Ishikawa (cell line): Measurements from ENCODE around the gene ADM2.

ENCODE experiments used
- CEBPB ChIP-seq: IDR thresholded peaks from 2 replicates; pipeline ENCODE4 v1.6.1; 2012
- CREB1 ChIP-seq: IDR thresholded peaks from 2 replicates; pipeline ENCODE4 v1.6.1; 2012; ENCODE audit warnings: low read depth
- EGR1 ChIP-seq: IDR thresholded peaks from 2 replicates; pipeline ENCODE4 v1.6.1; 2012
- EP300 ChIP-seq: IDR thresholded peaks from 2 replicates; pipeline ENCODE4 v1.6.1; 2012; ENCODE audit warnings: borderline replicate concordance
- FOXM1 ChIP-seq: IDR thresholded peaks from 2 replicates; pipeline ENCODE4 v1.6.1; 2012; ENCODE audit warnings: low read depth, borderline replicate concordance
- NFIC ChIP-seq: IDR thresholded peaks from 2 replicates; pipeline ENCODE4 v1.6.1; 2012
- RAD21 ChIP-seq: IDR thresholded peaks from 2 replicates; pipeline ENCODE4 v1.6.1; 2012; ENCODE audit warnings: low read depth
- TAF1 ChIP-seq: IDR thresholded peaks from 2 replicates; pipeline ENCODE4 v1.6.1; 2012; ENCODE audit warnings: low read depth, mild to moderate bottlenecking
- TCF12 ChIP-seq: IDR thresholded peaks from 2 replicates; pipeline ENCODE4 v1.6.1; 2012; ENCODE audit warnings: low read depth
- TEAD4 ChIP-seq: IDR thresholded peaks from 2 replicates; pipeline ENCODE4 v1.6.1; 2012
- YY1 ChIP-seq: IDR thresholded peaks from 2 replicates; pipeline ENCODE4 v1.6.1; 2012; ENCODE audit warnings: low read depth
- ZBTB7A ChIP-seq: IDR thresholded peaks from 2 replicates; pipeline ENCODE4 v1.6.1; 2012; ENCODE audit warnings: low read depth
- TF ChIP-seq, protein P1 (sequence below): IDR thresholded peaks from 2 replicates; pipeline ENCODE4 v1.6.1; 2012; ENCODE audit warnings: low read depth, mild to moderate bottlenecking
- TF ChIP-seq, protein P2 (sequence below): IDR thresholded peaks from 2 replicates; pipeline ENCODE4 v1.6.1; 2012
- TF ChIP-seq, protein P3 (sequence below): IDR thresholded peaks from 2 replicates; pipeline ENCODE4 v1.6.1; 2012

Gene ADM2

DNA sequence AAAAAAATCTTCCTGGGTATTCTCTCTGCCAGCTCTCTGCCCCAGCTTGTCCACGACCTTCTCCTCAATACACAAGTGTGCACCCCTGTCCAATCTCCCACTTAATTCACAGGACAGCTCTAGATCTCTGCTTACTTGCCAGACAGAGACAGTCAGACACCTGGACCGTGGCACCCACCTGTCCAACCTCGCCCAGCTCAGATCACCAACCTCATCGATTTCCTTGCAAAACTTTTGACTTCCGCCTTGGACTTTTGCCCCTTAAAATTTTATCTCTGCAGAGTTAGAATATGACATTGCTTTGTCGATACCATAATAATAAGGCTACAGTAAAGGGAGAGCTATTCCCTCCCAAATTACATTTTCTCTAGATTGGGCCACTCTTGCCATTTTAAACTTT, 15.8 kb downstream of the ADM2 start:
- TF ChIP-seq CEBPB (no peak), RAD21 (no peak), EGR1 (no peak), FOXM1 (no peak), EP300 (no peak), TCF12 (no peak), NFIC (no peak), TEAD4 (no peak), YY1 (no peak), ZBTB7A (no peak), TAF1 (no peak), CREB1 (no peak)
- TF ChIP-seq, protein P1, sequence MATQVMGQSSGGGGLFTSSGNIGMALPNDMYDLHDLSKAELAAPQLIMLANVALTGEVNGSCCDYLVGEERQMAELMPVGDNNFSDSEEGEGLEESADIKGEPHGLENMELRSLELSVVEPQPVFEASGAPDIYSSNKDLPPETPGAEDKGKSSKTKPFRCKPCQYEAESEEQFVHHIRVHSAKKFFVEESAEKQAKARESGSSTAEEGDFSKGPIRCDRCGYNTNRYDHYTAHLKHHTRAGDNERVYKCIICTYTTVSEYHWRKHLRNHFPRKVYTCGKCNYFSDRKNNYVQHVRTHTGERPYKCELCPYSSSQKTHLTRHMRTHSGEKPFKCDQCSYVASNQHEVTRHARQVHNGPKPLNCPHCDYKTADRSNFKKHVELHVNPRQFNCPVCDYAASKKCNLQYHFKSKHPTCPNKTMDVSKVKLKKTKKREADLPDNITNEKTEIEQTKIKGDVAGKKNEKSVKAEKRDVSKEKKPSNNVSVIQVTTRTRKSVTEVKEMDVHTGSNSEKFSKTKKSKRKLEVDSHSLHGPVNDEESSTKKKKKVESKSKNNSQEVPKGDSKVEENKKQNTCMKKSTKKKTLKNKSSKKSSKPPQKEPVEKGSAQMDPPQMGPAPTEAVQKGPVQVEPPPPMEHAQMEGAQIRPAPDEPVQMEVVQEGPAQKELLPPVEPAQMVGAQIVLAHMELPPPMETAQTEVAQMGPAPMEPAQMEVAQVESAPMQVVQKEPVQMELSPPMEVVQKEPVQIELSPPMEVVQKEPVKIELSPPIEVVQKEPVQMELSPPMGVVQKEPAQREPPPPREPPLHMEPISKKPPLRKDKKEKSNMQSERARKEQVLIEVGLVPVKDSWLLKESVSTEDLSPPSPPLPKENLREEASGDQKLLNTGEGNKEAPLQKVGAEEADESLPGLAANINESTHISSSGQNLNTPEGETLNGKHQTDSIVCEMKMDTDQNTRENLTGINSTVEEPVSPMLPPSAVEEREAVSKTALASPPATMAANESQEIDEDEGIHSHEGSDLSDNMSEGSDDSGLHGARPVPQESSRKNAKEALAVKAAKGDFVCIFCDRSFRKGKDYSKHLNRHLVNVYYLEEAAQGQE: no peak
- TF ChIP-seq, protein P2, sequence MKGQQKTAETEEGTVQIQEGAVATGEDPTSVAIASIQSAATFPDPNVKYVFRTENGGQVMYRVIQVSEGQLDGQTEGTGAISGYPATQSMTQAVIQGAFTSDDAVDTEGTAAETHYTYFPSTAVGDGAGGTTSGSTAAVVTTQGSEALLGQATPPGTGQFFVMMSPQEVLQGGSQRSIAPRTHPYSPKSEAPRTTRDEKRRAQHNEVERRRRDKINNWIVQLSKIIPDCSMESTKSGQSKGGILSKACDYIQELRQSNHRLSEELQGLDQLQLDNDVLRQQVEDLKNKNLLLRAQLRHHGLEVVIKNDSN: no peak
- TF ChIP-seq, protein P3, sequence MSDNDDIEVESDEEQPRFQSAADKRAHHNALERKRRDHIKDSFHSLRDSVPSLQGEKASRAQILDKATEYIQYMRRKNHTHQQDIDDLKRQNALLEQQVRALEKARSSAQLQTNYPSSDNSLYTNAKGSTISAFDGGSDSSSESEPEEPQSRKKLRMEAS: no peak

DNA sequence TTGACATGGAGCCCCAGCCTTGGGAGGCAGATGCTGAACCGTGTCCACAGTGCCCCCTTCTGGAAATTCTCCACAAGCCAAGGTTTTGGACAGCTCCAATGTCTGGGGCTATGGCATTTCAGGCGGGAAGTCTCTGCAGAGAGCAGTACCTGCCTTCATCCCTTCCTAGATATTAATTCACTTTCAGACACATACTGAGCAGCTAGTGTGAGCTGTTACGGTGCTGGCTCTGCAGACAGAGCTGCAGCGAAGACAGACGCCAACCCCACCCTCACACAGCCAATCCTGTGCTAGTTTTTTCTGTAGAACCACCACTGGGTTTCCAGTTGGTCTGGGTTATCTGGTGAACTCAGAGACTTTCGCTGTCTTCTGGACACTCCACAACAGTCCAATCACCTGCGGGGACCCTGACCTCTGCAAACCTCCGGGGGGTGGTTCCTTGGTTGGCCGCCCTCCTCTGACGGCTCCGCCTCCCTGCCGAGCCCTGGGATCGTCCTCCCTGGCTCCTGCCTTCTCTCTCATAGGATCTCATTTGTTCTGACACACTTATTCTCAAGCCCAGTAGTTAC, 17.1 kb downstream of the ADM2 start:
- no peak for TF ChIP-seq TAF1
- peak; percentile 89 for TF ChIP-seq RAD21
- TF ChIP-seq, protein P2: no peak
- peak; percentile 27; the same call in 1 of the 2 replicates for TF ChIP-seq NFIC
- no peak for TF ChIP-seq EGR1
- TF ChIP-seq YY1: no peak
- 0 out of 2 replicates have a peak, but pooled peaks have one; percentile 39 for TF ChIP-seq EP300
- peak; percentile 71 for TF ChIP-seq TEAD4
- TF ChIP-seq, protein P1: peak; percentile 75
- TF ChIP-seq CREB1: no peak
- TF ChIP-seq TCF12: peak; percentile 41
- no peak for TF ChIP-seq ZBTB7A
- no peak for TF ChIP-seq CEBPB
- TF ChIP-seq, protein P3: peak; percentile 64
- TF ChIP-seq FOXM1: no peak

DNA sequence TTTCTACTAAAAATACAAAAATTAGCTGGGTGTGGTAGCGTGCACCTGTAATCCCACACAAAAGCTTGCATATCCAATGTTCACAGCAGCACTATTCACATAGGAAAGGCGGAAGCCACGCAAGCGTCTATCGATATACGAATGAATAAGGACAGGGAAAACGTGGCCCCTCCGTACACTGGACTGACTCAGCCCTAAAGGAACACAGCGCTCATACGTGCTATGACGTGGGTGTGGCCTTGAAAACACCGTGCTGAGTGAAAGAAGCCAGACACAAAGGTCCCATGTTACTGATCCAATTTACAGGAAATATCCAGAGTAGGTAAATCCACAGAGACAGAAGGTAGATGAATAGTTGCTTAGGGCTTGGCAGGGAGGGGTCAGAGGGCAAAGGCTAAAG, 19.1 kb downstream of the ADM2 start:
- TF ChIP-seq TAF1 (no peak), NFIC (no peak), TCF12 (no peak), EGR1 (no peak), FOXM1 (no peak), CEBPB (no peak), RAD21 (no peak), YY1 (no peak), CREB1 (no peak), ZBTB7A (no peak), EP300 (no peak), TEAD4 (no peak)
- TF ChIP-seq, protein P3: no peak
- TF ChIP-seq, protein P1: no peak
- TF ChIP-seq, protein P2: no peak
